Activated CD4-positive, CD25-positive, alpha-beta regulatory T cell treated with anti-CD3 and anti-CD28 coated beads, Interleukin-2, amount 50 U/mL, for 72 hours (primary cell): ENCODE measurements around the gene UCMA.

Source experiments
- DNase-seq: peaks from one replicate; pipeline ENCODE4 v3.0.0; 2021

The UCMA gene

DNA sequence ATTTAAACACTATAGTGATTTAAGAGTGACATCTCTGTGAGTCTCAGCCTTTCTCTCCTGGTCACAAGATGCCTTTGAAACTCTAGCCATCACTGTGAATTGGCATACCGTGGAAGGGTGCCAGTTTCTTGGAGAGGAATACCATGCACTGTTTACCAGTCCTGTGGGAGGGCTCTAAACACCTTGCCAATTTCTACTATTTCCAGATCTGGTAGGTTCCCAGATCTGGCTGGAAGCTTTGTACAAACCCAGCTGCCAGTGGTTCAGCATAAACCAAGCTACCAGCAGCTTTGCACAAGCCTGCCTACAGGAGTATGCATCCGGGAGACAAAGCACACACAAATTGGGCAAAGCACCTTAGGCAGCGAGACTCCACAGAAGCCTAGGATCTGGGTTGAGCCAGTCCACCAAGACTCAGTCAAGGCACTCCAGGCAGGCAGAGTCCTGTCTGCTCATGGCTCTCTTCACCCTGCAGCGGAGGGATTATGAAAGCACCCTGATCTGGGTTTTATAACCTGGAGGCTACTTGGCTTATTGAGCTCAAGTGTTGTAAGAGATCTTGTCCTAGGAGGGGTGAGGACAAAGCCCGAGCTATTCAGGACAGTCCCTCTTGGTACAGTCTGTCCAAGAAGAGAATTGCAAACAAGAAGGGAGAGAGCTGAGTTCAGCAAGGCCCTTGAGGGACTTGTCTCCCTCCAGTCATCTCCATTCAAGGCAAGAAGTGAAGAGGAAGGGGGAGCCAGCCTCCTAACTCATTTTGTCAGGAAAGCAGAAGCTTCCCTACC, 49.3 kb downstream of the UCMA start:
- no peak for DNase-seq

DNA sequence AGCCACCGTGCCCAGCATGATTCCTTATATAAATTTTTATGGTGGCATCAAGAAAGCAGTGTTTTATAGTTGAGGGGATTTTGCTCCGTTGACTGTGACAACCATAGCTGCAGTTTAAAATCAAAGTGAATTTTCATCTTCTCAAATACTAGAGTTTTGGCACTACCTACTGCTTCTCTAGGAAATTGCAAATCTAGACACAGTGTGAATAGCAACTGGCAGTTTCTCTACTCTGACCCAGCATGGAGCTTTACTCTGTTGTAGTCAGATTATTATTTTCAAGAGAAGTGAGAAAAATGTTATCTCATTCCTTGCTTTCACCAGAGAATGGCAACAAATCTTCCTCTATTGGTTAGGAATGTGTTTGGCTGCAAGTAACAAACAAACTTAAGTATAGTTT, 49.9 kb downstream of the UCMA start:
- DNase-seq = no peak

- no peak for DNase-seq
These were observed 50.5 kb downstream of the UCMA start for GRCh38 chr10:13183625-13184024.

GRCh38 chr10:13182424-13182823, 51.8 kb downstream of the UCMA start:
- DNase-seq = no peak

GRCh38 chr10:13180788-13181187, 53.4 kb downstream of the UCMA start:
- no peak for DNase-seq

DNA sequence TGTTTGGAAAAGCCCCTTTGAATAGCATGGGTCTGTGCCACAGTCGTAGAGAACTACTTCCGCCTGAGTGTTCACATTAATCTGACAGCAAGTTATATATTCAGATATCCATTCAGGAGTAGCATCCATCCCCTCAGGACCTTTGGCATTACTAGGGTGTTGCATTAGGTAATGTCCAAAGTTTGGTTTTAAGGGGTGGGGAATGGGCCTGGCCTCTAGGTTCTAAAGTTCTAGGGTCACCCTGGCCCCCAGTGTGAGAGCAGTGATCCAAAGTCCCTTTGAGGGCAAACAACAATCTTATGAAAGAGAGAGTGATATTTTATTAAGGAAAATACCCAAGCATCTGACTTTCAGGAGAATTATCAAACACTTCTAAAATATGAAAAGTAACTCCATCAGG, 60.6 kb downstream of the UCMA start:
- DNase-seq = no peak
